HG03175 (cell line): ENCODE measurements around the gene ID1.
"Not testable (repeated sequence)": the region's sequence is repeated elsewhere in the genome, so short reads cannot be mapped to it uniquely, and the experiment has no call there.

Source experiments
- ATAC-seq: cut with Tn5 transposase; IDR thresholded peaks from one replicate; pipeline ENCODE4 v1.9.1; 2021; ENCODE audit warnings: mild to moderate bottlenecking, moderate library complexity; ENCODE audit not compliant: unreplicated experiment

The ID1 gene

GRCh38 chr20:31572701-31573554, 32.2 kb upstream of the ID1 start:
- ATAC-seq: peak; percentile 86

- ATAC-seq: peak; percentile 8
These were observed 31.4 kb upstream of the ID1 start for GRCh38 chr20:31573555-31574321.

GRCh38 chr20:31574986-31575385, 30.1 kb upstream of the ID1 start:
- not testable (repeated sequence) for ATAC-seq

- no peak for ATAC-seq
These were observed 28.3 kb upstream of the ID1 start for GRCh38 chr20:31576751-31577150.

- no peak for ATAC-seq
These were observed 27.9 kb upstream of the ID1 start for GRCh38 chr20:31577194-31577593.

GRCh38 chr20:31578448-31579138, 26.5 kb upstream of the ID1 start:
- no peak for ATAC-seq

GRCh38 chr20:31579245-31579644, 25.8 kb upstream of the ID1 start:
- ATAC-seq: no peak

- not testable (repeated sequence) for ATAC-seq
These were observed 25.0 kb upstream of the ID1 start for GRCh38 chr20:31579941-31580651.

GRCh38 chr20:31580706-31581105, 24.4 kb upstream of the ID1 start:
- ATAC-seq: no peak

- ATAC-seq: no peak
These were observed 23.7 kb upstream of the ID1 start for GRCh38 chr20:31581391-31581790.

- no peak for ATAC-seq
These were observed 17.3 kb upstream of the ID1 start for GRCh38 chr20:31587545-31588389.

GRCh38 chr20:31590717-31591225, 14.3 kb upstream of the ID1 start:
- ATAC-seq: no peak

GRCh38 chr20:31593221-31594001, 11.7 kb upstream of the ID1 start:
- ATAC-seq: no peak

- no peak for ATAC-seq
These were observed 11.0 kb upstream of the ID1 start for GRCh38 chr20:31594002-31594557.

GRCh38 chr20:31594558-31595379, 10.3 kb upstream of the ID1 start:
- no peak for ATAC-seq

- no peak for ATAC-seq
These were observed 9.8 kb upstream of the ID1 start for GRCh38 chr20:31595380-31595653.

GRCh38 chr20:31595654-31596411, 9.3 kb upstream of the ID1 start:
- no peak for ATAC-seq

- ATAC-seq: not testable (repeated sequence)
These were observed 8.7 kb upstream of the ID1 start for GRCh38 chr20:31596412-31596715.
